WTC11 (cell line): ENCODE data around the gene MYCBPAP.

Experiments
- ARID4B ChIP-seq: sonication (generic); formaldehyde crosslinking; IDR thresholded peaks from 2 replicates; pipeline ENCODE4 v1.8.0; 2023; ENCODE audit warnings: missing genetic modification reagents, mild to moderate bottlenecking, borderline replicate concordance
- ATF2 ChIP-seq: sonication (generic); formaldehyde crosslinking; IDR thresholded peaks from 2 replicates; pipeline ENCODE4 v1.8.1; 2022; ENCODE audit warnings: low read depth, missing genetic modification reagents, borderline replicate concordance
- ELF4 ChIP-seq: sonication (generic); formaldehyde crosslinking; IDR thresholded peaks from 2 replicates; pipeline ENCODE4 v1.8.1; 2022; ENCODE audit warnings: low read depth, mild to moderate bottlenecking, moderate library complexity, missing genetic modification reagents
- FOXP1 ChIP-seq: sonication (generic); formaldehyde crosslinking; IDR thresholded peaks from 2 replicates; pipeline ENCODE4 v1.8.0; 2022; ENCODE audit warnings: missing genetic modification reagents, mild to moderate bottlenecking, moderate library complexity, borderline replicate concordance
- HMGXB4 ChIP-seq: sonication (generic); formaldehyde crosslinking; IDR thresholded peaks from 2 replicates; pipeline ENCODE4 v1.8.1; 2023; ENCODE audit warnings: mild to moderate bottlenecking, moderate library complexity, missing genetic modification reagents
- NR3C1 ChIP-seq: sonication (generic); formaldehyde crosslinking; conservative IDR thresholded peaks from 2 replicates; pipeline ENCODE4 v1.8.1; 2023; ENCODE audit warnings: low read depth, mild to moderate bottlenecking, missing genetic modification reagents
- PREB ChIP-seq: sonication (generic); formaldehyde crosslinking; IDR thresholded peaks from 2 replicates; pipeline ENCODE4 v1.8.1; 2022; ENCODE audit warnings: mild to moderate bottlenecking, missing genetic modification reagents, moderate library complexity, borderline replicate concordance
- USF2 ChIP-seq: sonication (generic); formaldehyde crosslinking; IDR thresholded peaks from 2 replicates; pipeline ENCODE4 v1.8.1; 2023; ENCODE audit warnings: mild to moderate bottlenecking, missing genetic modification reagents, moderate library complexity
- ZNF263 ChIP-seq: sonication (generic); formaldehyde crosslinking; IDR thresholded peaks from 2 replicates; pipeline ENCODE4 v1.8.1; 2022; ENCODE audit warnings: low read depth, mild to moderate bottlenecking, moderate library complexity, missing genetic modification reagents
- TF ChIP-seq, protein P1 (sequence below): fragments of 200-600 bp; IDR thresholded peaks from 2 replicates; pipeline ENCODE4 v1.8.0; 2022; ENCODE audit warnings: antibody characterized with exemption
- TF ChIP-seq, protein P2 (sequence below): sonication (generic); formaldehyde crosslinking; IDR thresholded peaks from 2 replicates; pipeline ENCODE4 v1.8.0; 2022; ENCODE audit warnings: mild to moderate bottlenecking, missing genetic modification reagents
- TF ChIP-seq, protein P3 (sequence below): sonication (generic); formaldehyde crosslinking; IDR thresholded peaks from 2 replicates; pipeline ENCODE4 v1.8.0; 2022; ENCODE audit warnings: missing genetic modification reagents
- TF ChIP-seq, protein P4 (sequence below): sonication (generic); formaldehyde crosslinking; IDR thresholded peaks from 2 replicates; pipeline ENCODE4 v1.8.0; 2022; ENCODE audit warnings: mild to moderate bottlenecking, missing genetic modification reagents

- TF ChIP-seq, protein P1, sequence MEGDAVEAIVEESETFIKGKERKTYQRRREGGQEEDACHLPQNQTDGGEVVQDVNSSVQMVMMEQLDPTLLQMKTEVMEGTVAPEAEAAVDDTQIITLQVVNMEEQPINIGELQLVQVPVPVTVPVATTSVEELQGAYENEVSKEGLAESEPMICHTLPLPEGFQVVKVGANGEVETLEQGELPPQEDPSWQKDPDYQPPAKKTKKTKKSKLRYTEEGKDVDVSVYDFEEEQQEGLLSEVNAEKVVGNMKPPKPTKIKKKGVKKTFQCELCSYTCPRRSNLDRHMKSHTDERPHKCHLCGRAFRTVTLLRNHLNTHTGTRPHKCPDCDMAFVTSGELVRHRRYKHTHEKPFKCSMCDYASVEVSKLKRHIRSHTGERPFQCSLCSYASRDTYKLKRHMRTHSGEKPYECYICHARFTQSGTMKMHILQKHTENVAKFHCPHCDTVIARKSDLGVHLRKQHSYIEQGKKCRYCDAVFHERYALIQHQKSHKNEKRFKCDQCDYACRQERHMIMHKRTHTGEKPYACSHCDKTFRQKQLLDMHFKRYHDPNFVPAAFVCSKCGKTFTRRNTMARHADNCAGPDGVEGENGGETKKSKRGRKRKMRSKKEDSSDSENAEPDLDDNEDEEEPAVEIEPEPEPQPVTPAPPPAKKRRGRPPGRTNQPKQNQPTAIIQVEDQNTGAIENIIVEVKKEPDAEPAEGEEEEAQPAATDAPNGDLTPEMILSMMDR, result no peak
- TF ChIP-seq, protein P2, sequence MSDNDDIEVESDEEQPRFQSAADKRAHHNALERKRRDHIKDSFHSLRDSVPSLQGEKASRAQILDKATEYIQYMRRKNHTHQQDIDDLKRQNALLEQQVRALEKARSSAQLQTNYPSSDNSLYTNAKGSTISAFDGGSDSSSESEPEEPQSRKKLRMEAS (CRISPR knock-in tag), result no peak
- TF ChIP-seq ARID4B, result no peak
- TF ChIP-seq USF2 (CRISPR knock-in tag), result no peak
- TF ChIP-seq, protein P3, sequence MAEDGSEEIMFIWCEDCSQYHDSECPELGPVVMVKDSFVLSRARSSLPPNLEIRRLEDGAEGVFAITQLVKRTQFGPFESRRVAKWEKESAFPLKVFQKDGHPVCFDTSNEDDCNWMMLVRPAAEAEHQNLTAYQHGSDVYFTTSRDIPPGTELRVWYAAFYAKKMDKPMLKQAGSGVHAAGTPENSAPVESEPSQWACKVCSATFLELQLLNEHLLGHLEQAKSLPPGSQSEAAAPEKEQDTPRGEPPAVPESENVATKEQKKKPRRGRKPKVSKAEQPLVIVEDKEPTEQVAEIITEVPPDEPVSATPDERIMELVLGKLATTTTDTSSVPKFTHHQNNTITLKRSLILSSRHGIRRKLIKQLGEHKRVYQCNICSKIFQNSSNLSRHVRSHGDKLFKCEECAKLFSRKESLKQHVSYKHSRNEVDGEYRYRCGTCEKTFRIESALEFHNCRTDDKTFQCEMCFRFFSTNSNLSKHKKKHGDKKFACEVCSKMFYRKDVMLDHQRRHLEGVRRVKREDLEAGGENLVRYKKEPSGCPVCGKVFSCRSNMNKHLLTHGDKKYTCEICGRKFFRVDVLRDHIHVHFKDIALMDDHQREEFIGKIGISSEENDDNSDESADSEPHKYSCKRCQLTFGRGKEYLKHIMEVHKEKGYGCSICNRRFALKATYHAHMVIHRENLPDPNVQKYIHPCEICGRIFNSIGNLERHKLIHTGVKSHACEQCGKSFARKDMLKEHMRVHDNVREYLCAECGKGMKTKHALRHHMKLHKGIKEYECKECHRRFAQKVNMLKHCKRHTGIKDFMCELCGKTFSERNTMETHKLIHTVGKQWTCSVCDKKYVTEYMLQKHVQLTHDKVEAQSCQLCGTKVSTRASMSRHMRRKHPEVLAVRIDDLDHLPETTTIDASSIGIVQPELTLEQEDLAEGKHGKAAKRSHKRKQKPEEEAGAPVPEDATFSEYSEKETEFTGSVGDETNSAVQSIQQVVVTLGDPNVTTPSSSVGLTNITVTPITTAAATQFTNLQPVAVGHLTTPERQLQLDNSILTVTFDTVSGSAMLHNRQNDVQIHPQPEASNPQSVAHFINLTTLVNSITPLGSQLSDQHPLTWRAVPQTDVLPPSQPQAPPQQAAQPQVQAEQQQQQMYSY (CRISPR knock-in tag), result no peak
- no peak for TF ChIP-seq ELF4
- TF ChIP-seq NR3C1 (CRISPR knock-in tag), result no peak
- no peak for TF ChIP-seq HMGXB4
- no peak for TF ChIP-seq FOXP1 (CRISPR knock-in tag)
- TF ChIP-seq ZNF263 (CRISPR knock-in tag), result no peak
- no peak for TF ChIP-seq ATF2 (CRISPR knock-in tag)
- TF ChIP-seq, protein P4, sequence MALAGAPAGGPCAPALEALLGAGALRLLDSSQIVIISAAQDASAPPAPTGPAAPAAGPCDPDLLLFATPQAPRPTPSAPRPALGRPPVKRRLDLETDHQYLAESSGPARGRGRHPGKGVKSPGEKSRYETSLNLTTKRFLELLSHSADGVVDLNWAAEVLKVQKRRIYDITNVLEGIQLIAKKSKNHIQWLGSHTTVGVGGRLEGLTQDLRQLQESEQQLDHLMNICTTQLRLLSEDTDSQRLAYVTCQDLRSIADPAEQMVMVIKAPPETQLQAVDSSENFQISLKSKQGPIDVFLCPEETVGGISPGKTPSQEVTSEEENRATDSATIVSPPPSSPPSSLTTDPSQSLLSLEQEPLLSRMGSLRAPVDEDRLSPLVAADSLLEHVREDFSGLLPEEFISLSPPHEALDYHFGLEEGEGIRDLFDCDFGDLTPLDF, result no peak
- TF ChIP-seq PREB, result no peak
These were observed 32.9 kb upstream of the MYCBPAP start for GRCh38 chr17:50475362-50475761.
